Neural cell (in vitro differentiated cells): Measurements from ENCODE around the gene KIF16B. TPM values are rescaled to one million over a fixed set of nuclear protein-coding genes. Genes with fewer than 3 reads are reported as not detected.
"Not testable (repeated sequence)": the region's sequence is repeated elsewhere in the genome, so short reads cannot be mapped to it uniquely, and the experiment has no call there.

Source experiments
- H2AFZ ChIP-seq: fragments of 200-600, 300-800 bp; sonication (generic), shearing (Covaris generic); 2 replicates; pipeline ENCODE4 v1.6.0; 2014; ENCODE audit warnings: low read depth, mild to moderate bottlenecking, antibody characterized with exemption, low read length, moderate library complexity
- H3F3A ChIP-seq: fragments of 200-600 bp; shearing (Covaris generic); 2 replicates; pipeline ENCODE4 v1.6.1; 2016; ENCODE audit warnings: mild to moderate bottlenecking, moderate library complexity, mixed read lengths, antibody characterized with exemption, low read length; ENCODE audit not compliant: insufficient read depth, poor library complexity, severe bottlenecking
- H3K27ac ChIP-seq: fragments of 200-600, 300-800 bp; sonication (generic), shearing (Covaris generic); 2 replicates; pipeline ENCODE4 v1.5.1; 2014; ENCODE audit warnings: mild to moderate bottlenecking, low read length, moderate library complexity
- H3K27me3 ChIP-seq: fragments of 300-800, 200-600 bp; sonication (generic), shearing (Covaris generic); 2 replicates; pipeline ENCODE4 v1.6.0; 2014; ENCODE audit warnings: mild to moderate bottlenecking, low read depth, low read length, moderate library complexity; ENCODE audit not compliant: insufficient read depth
- H3K36me3 ChIP-seq: fragments of 300-800, 200-600 bp; sonication (generic), shearing (Covaris generic); 2 replicates; pipeline ENCODE4 v1.5.1; 2014; ENCODE audit warnings: mild to moderate bottlenecking, antibody characterized with exemption, low read length, moderate library complexity; ENCODE audit not compliant: insufficient read depth
- H3K4me2 ChIP-seq: fragments of 300-800, 200-600 bp; sonication (generic), shearing (Covaris generic); 2 replicates; pipeline ENCODE4 v1.6.0; 2014; ENCODE audit warnings: mild to moderate bottlenecking, low read length
- H3K4me3 ChIP-seq: fragments of 300-800, 200-600 bp; sonication (generic), shearing (Covaris generic); 2 replicates; pipeline ENCODE4 v1.5.1; 2014; ENCODE audit warnings: mild to moderate bottlenecking, low read length, moderate library complexity
- H3K79me2 ChIP-seq: fragments of 200-600 bp; shearing (Covaris generic); replicated peaks from 2 replicates; pipeline ENCODE4 v1.6.0; 2014; ENCODE audit warnings: mild to moderate bottlenecking, low read length, moderate library complexity; ENCODE audit not compliant: insufficient read depth
- H3K9ac ChIP-seq: fragments of 300-800, 200-600 bp; sonication (generic), shearing (Covaris generic); 2 replicates; pipeline ENCODE4 v1.6.1; 2016; ENCODE audit warnings: mild to moderate bottlenecking, low read length, mixed read lengths
- H3K9me2 ChIP-seq: fragments of 200-600 bp; shearing (Covaris generic); 2 replicates; pipeline ENCODE4 v1.6.1; 2016; ENCODE audit warnings: mild to moderate bottlenecking, low read length, mixed read lengths; ENCODE audit not compliant: insufficient read depth
- H3K9me3 ChIP-seq: fragments of 200-600, 300-800 bp; sonication (generic), shearing (Covaris generic); 2 replicates; pipeline ENCODE4 v1.6.1; 2016; ENCODE audit warnings: mild to moderate bottlenecking, mixed run types, low read length, moderate library complexity, mixed read lengths
- H4K20me1 ChIP-seq: fragments of 200-600 bp; shearing (Covaris generic); 2 replicates; pipeline ENCODE4 v1.6.1; 2016; ENCODE audit warnings: mild to moderate bottlenecking, mixed run types; ENCODE audit not compliant: insufficient read depth
- CTCF ChIP-seq: fragments of 450-650 bp; IDR thresholded peaks from 2 replicates; pipeline ENCODE4 v1.5.1; 2014; ENCODE audit warnings: antibody characterized with exemption, mild to moderate bottlenecking, moderate library complexity; ENCODE audit not compliant: poor library complexity, severe bottlenecking
- EP300 ChIP-seq: fragments of 450-650 bp; conservative IDR thresholded peaks from 2 replicates; pipeline ENCODE4 v1.6.1; 2014; ENCODE audit warnings: antibody characterized with exemption, mild to moderate bottlenecking, moderate library complexity; ENCODE audit not compliant: poor library complexity, severe bottlenecking
- EZH2 ChIP-seq: fragments of 200-600, 300-800 bp; shearing (Covaris generic), sonication (generic); IDR thresholded peaks from 2 replicates; pipeline ENCODE4 v1.6.1; 2014; ENCODE audit warnings: antibody characterized with exemption, low read length, borderline replicate concordance, mild to moderate bottlenecking; ENCODE audit not compliant: insufficient read depth, poor library complexity, severe bottlenecking
- MXI1 ChIP-seq: fragments of 450-650 bp; conservative IDR thresholded peaks from 2 replicates; pipeline ENCODE4 v1.6.1; 2014; ENCODE audit warnings: antibody characterized with exemption, mild to moderate bottlenecking; ENCODE audit not compliant: poor library complexity, severe bottlenecking
- POLR2AphosphoS5 ChIP-seq: IDR thresholded peaks from 2 replicates; pipeline ENCODE4 v1.6.1; 2012
- RAD21 ChIP-seq: fragments of 450-650 bp; conservative IDR thresholded peaks from 2 replicates; pipeline ENCODE4 v1.6.1; 2014; ENCODE audit warnings: antibody characterized with exemption, mild to moderate bottlenecking, moderate library complexity
- SMC3 ChIP-seq: fragments of 450-650 bp; conservative IDR thresholded peaks from 2 replicates; pipeline ENCODE4 v1.6.1; 2014; ENCODE audit warnings: antibody characterized with exemption, mild to moderate bottlenecking, moderate library complexity; ENCODE audit not compliant: poor library complexity
- TAF1 ChIP-seq: IDR thresholded peaks from 2 replicates; pipeline ENCODE4 v1.6.1; 2012; ENCODE audit warnings: low read depth
- polyA plus RNA-seq: library from polyadenylated mRNA; depleted of rRNA; stranded (reverse); fragments of >200 nt; gene quantifications from 2 replicates; pipeline ENCODE4 v1.2.3, GENCODE V29; 2014
- TF ChIP-seq, protein P1 (sequence below): IDR thresholded peaks from 2 replicates; pipeline ENCODE4 v1.6.1; 2012; ENCODE audit warnings: borderline replicate concordance

KIF16B gene
- polyA plus RNA-seq, 1 donor from 2014 or later: 3.8 TPM

- no peaks in the 10 kb centered on the region for H4K20me1 ChIP-seq
- no peaks in the 10 kb centered on the region for H3K27me3 ChIP-seq
- H3K9ac ChIP-seq: no peak overlapping the region
- H3K4me2 ChIP-seq: no peak overlapping the region
- H3K9me3 ChIP-seq: no peaks in the 10 kb centered on the region
- H3K36me3 ChIP-seq: no peaks in the 10 kb centered on the region
- H3K9me2 ChIP-seq: no peaks in the 10 kb centered on the region
- H2AFZ ChIP-seq: no peak overlapping the region
- H3K79me2 ChIP-seq: no peaks in the 10 kb centered on the region
- H3F3A ChIP-seq: no peaks in the 10 kb centered on the region
- H3K27ac ChIP-seq: no peak overlapping the region
- no peak overlapping the region for H3K4me3 ChIP-seq
- TF ChIP-seq, protein P1, sequence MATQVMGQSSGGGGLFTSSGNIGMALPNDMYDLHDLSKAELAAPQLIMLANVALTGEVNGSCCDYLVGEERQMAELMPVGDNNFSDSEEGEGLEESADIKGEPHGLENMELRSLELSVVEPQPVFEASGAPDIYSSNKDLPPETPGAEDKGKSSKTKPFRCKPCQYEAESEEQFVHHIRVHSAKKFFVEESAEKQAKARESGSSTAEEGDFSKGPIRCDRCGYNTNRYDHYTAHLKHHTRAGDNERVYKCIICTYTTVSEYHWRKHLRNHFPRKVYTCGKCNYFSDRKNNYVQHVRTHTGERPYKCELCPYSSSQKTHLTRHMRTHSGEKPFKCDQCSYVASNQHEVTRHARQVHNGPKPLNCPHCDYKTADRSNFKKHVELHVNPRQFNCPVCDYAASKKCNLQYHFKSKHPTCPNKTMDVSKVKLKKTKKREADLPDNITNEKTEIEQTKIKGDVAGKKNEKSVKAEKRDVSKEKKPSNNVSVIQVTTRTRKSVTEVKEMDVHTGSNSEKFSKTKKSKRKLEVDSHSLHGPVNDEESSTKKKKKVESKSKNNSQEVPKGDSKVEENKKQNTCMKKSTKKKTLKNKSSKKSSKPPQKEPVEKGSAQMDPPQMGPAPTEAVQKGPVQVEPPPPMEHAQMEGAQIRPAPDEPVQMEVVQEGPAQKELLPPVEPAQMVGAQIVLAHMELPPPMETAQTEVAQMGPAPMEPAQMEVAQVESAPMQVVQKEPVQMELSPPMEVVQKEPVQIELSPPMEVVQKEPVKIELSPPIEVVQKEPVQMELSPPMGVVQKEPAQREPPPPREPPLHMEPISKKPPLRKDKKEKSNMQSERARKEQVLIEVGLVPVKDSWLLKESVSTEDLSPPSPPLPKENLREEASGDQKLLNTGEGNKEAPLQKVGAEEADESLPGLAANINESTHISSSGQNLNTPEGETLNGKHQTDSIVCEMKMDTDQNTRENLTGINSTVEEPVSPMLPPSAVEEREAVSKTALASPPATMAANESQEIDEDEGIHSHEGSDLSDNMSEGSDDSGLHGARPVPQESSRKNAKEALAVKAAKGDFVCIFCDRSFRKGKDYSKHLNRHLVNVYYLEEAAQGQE: no peak
- TF ChIP-seq TAF1: no peak
- no peak for TF ChIP-seq EP300
- TF ChIP-seq RAD21: no peak
- no peak for TF ChIP-seq CTCF
- no peak for TF ChIP-seq SMC3
- no peak for TF ChIP-seq POLR2AphosphoS5
- TF ChIP-seq MXI1: no peak
- no peak for TF ChIP-seq EZH2
These were observed 311.4 kb downstream of the KIF16B start for GRCh38 chr20:16261733-16262273.

DNA sequence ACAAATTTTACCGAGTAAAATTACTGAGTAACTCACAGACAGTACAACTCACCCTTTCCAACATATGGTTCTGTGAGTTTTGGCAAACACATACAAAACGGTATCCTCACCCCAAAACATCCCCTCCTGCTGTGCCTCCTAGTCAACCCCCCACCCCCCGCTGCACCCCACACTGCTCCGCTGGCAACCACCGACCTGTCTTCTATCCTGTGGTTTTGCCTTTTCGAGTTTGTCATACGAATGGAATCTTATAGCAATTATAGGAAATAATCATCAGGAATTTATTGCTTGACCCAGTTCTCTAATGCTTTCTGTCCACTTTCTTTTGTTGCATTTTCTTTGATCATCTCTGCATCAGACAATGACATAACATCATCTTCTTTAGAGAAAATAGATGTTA is 312.3 kb downstream of the KIF16B start:
- Histone ChIP-seq H3K79me2 (no peaks in the 10 kb centered on the region), H3K36me3 (no peaks in the 10 kb centered on the region), H3K9ac (no peak overlapping the region), H3K27ac (no peak overlapping the region), H3K4me3 (no peak overlapping the region), H3K4me2 (no peak overlapping the region), H4K20me1 (no peaks in the 10 kb centered on the region), H2AFZ (no peak overlapping the region), H3K9me2 (no peaks in the 10 kb centered on the region), H3K9me3 (no peaks in the 10 kb centered on the region), H3F3A (no peaks in the 10 kb centered on the region), H3K27me3 (no peaks in the 10 kb centered on the region)
- TF ChIP-seq SMC3 (no peak), POLR2AphosphoS5 (no peak), EP300 (no peak), EZH2 (no peak), RAD21 (no peak), MXI1 (no peak), TAF1 (no peak), CTCF (no peak)
- TF ChIP-seq, protein P1: no peak

- H3K4me2 ChIP-seq, H3K4me3 ChIP-seq, H3K9me3 ChIP-seq, H4K20me1 ChIP-seq, H3K9me2 ChIP-seq, H3K79me2 ChIP-seq, H3K27me3 ChIP-seq, H3K27ac ChIP-seq, H3F3A ChIP-seq, H3K9ac ChIP-seq, H2AFZ ChIP-seq, H3K36me3 ChIP-seq: not testable (repeated sequence)
These were observed 313.1 kb downstream of the KIF16B start for GRCh38 chr20:16260133-16260532.
